GM12801 (cell line): Measurements from ENCODE around the gene SLC36A3.

Source experiments
- CTCF ChIP-seq: IDR thresholded peaks from one replicate; pipeline ENCODE4 v1.5.1; 2011; ENCODE audit warnings: control low read depth; ENCODE audit not compliant: insufficient read length; ENCODE audit errors: extremely low read depth

SLC36A3 gene

GRCh38 chr5:151303666-151304065, at the start of gene SLC36A3:
Gene SLC36A3 (minus strand): TSS chr5:151303766. CDS start chr5:151303354, 412 bp downstream.
- TF ChIP-seq CTCF: no peak

- no peak for TF ChIP-seq CTCF
These were observed 48.1 kb upstream of the SLC36A3 start for GRCh38 chr5:151351671-151352070.

GRCh38 chr5:151348789-151349188, 45.2 kb upstream of the SLC36A3 start:
- TF ChIP-seq CTCF: no peak

GRCh38 chr5:151347369-151347768, 43.8 kb upstream of the SLC36A3 start, which contains the start of gene SLC36A2:
Gene SLC36A2 (minus strand): TSS chr5:151347559. CDS start chr5:151347460, 99 bp downstream.
- no peak for TF ChIP-seq CTCF

GRCh38 chr5:151345808-151346478, 42.4 kb upstream of the SLC36A3 start:
- TF ChIP-seq CTCF: no peak

GRCh38 chr5:151345187-151345807, 41.7 kb upstream of the SLC36A3 start:
- TF ChIP-seq CTCF: no peak

GRCh38 chr5:151344088-151344487, 40.5 kb upstream of the SLC36A3 start:
- TF ChIP-seq CTCF: no peak
